ENCODE results near the gene PDS5B. TPM values are rescaled to one million over a fixed set of nuclear protein-coding genes. Genes with fewer than 3 reads are reported as not detected.

Gene PDS5B
- total RNA-seq, 2 experiments from 2014 or later: 39.8 to 40.6 TPM

GRCh38 chr13:32802159-32802558 is 215.9 kb downstream of the PDS5B start:
- H3K4me3 Mint-ChIP-seq: no peak overlapping the region
- no peaks in the 10 kb centered on the region for H3K9me3 ChIP-seq (ENCODE audit: control insufficient read depth in 1 of 2, insufficient read depth in 1 of 2, low read length in 2 of 2)
- no peak overlapping the region for H3K27ac ChIP-seq (ENCODE audit: low read depth in 1 of 2, low read length in 2 of 2)
- no peaks in the 10 kb centered on the region for H3K27me3 Mint-ChIP-seq
- H3K27me3 ChIP-seq (ENCODE audit: control insufficient read depth in 1 of 2, insufficient read depth in 2 of 2, low read length in 2 of 2): no peaks in the 10 kb centered on the region
- H3K4me1 ChIP-seq (ENCODE audit: insufficient read depth, low read length): no peaks in the 10 kb centered on the region
- H3K27ac Mint-ChIP-seq: no peak overlapping the region
- POLR2A ChIA-PET: no interaction called here
- no peak for TF ChIP-seq CTCF (IDR thresholded peaks at IDR 0.05)
- H3K4me3 ChIP-seq (ENCODE audit: low read length): no peak overlapping the region
- no peaks in the 10 kb centered on the region for H3K9me3 Mint-ChIP-seq
- CTCF ChIA-PET: no interaction called here
- no peaks in the 10 kb centered on the region for H3K36me3 ChIP-seq (ENCODE audit: insufficient read depth, low read length)
- ATAC-seq (ENCODE audit: poor library complexity): no peak
- no peaks in the 10 kb centered on the region for H3K36me3 Mint-ChIP-seq (ENCODE audit: low read depth)
- intact Hi-C loops (cut with DNase I, micrococcal nuclease): no loop called here
- H3K4me1 Mint-ChIP-seq (ENCODE audit: low read depth): no peaks in the 10 kb centered on the region
- DNase-seq: no peak

GRCh38 chr13:32804673-32805230 is 218.5 kb downstream of the PDS5B start:
- no peak for ATAC-seq (ENCODE audit: poor library complexity)
- intact Hi-C loops (cut with DNase I, micrococcal nuclease): no loop called here

GRCh38 chr13:32811297-32811800 is 225.1 kb downstream of the PDS5B start:
- ATAC-seq (ENCODE audit: poor library complexity): no peak
- intact Hi-C loops (cut with DNase I, micrococcal nuclease): no loop called here
- H3K9me3 ChIP-seq (ENCODE audit: control insufficient read depth in 1 of 2, insufficient read depth in 1 of 2, low read length in 2 of 2): peaks cover 6 to 11% of the 10 kb centered on the region in 2 experiments
- Mint-ChIP-seq H3K36me3 (ENCODE audit: low read depth) (no peaks in the 10 kb centered on the region), H3K4me1 (ENCODE audit: low read depth) (peaks cover 13% of the 10 kb centered on the region), H3K27ac (no peak overlapping the region), H3K9me3 (peaks cover 11% of the 10 kb centered on the region), H3K27me3 (no peaks in the 10 kb centered on the region), H3K4me3 (peak overlapping the region; percentile 39)
- H3K27ac ChIP-seq (ENCODE audit: low read depth in 1 of 2, low read length in 2 of 2): no peak overlapping the region
- no peaks in the 10 kb centered on the region for H3K27me3 ChIP-seq (ENCODE audit: control insufficient read depth in 1 of 2, insufficient read depth in 2 of 2, low read length in 2 of 2)
- no peaks in the 10 kb centered on the region for H3K36me3 ChIP-seq (ENCODE audit: insufficient read depth, low read length)
- no peak for TF ChIP-seq CTCF (IDR thresholded peaks at IDR 0.05)
- peaks cover 11% of the 10 kb centered on the region for H3K4me1 ChIP-seq (ENCODE audit: insufficient read depth, low read length)
- H3K4me3 ChIP-seq (ENCODE audit: low read length): no peak overlapping the region
- POLR2A ChIA-PET: no interaction called here
- CTCF ChIA-PET: no interaction called here
- DNase-seq: peak in 2 of 14 experiments; percentile 15 to 17

More at GRCh38 chr13:32804673-32805230, 218.5 kb downstream of the PDS5B start:
- Mint-ChIP-seq H3K4me1 (ENCODE audit: low read depth) (no peaks in the 10 kb centered on the region), H3K9me3 (peaks cover 8% of the 10 kb centered on the region), H3K4me3 (no peak overlapping the region), H3K27ac (no peak overlapping the region), H3K27me3 (no peaks in the 10 kb centered on the region), H3K36me3 (ENCODE audit: low read depth) (no peaks in the 10 kb centered on the region)
- Histone ChIP-seq H3K4me3 (ENCODE audit: low read length) (no peak overlapping the region), H3K36me3 (ENCODE audit: insufficient read depth, low read length) (no peaks in the 10 kb centered on the region), H3K9me3 (ENCODE audit: control insufficient read depth in 1 of 2, insufficient read depth in 1 of 2, low read length in 2 of 2) (peaks cover 0 to 4% of the 10 kb centered on the region in 2 experiments), H3K27ac (ENCODE audit: low read depth in 1 of 2, low read length in 2 of 2) (no peak overlapping the region), H3K27me3 (ENCODE audit: control insufficient read depth in 1 of 2, insufficient read depth in 2 of 2, low read length in 2 of 2) (no peaks in the 10 kb centered on the region), H3K4me1 (ENCODE audit: insufficient read depth, low read length) (no peaks in the 10 kb centered on the region)
- no peak for DNase-seq
- TF ChIP-seq CTCF (IDR thresholded peaks at IDR 0.05): no peak
- ChIA-PET POLR2A (no interaction called here), CTCF (no interaction called here)

All from CD4-positive, alpha-beta T cell (primary cell).